NCI-H524 (cell line): ENCODE measurements around the gene WDR18.

ENCODE experiments used
- DNase-seq, 2 experiments: peaks; one replicate each; lab custom pipeline; 2025; lab: John Stamatoyannopoulos, UW

WDR18 gene

GRCh38 chr19:984165-984967 is at the start of gene WDR18:
Gene WDR18, plus strand, starts transcription at chr19:984345. Its CDS starts 9 bp downstream, at chr19:984354.
- DNase-seq: peak; percentile 88 to 93

GRCh38 chr19:934865-935479 is 49.2 kb upstream of the WDR18 start:
- peak; percentile 72 to 77 for DNase-seq

GRCh38 chr19:936175-936546 is 48.0 kb upstream of the WDR18 start:
- no peak for DNase-seq

- no peak for DNase-seq
These were observed 46.9 kb upstream of the WDR18 start for GRCh38 chr19:937259-937694.

GRCh38 chr19:938233-938923 is 45.8 kb upstream of the WDR18 start:
- no peak for DNase-seq

GRCh38 chr19:939439-939838 is 44.7 kb upstream of the WDR18 start:
- no peak for DNase-seq

- no peak for DNase-seq
These were observed 44.2 kb upstream of the WDR18 start for GRCh38 chr19:939922-940321.

- DNase-seq: peak; percentile 36 to 64
These were observed 43.4 kb upstream of the WDR18 start for GRCh38 chr19:940591-941291.

- DNase-seq: no peak
These were observed 42.6 kb upstream of the WDR18 start for GRCh38 chr19:941292-942132.

GRCh38 chr19:942133-942645 is 42.0 kb upstream of the WDR18 start:
- DNase-seq: no peak

GRCh38 chr19:943551-944170 is 40.5 kb upstream of the WDR18 start:
- no peak for DNase-seq

GRCh38 chr19:944171-944567 is 40.0 kb upstream of the WDR18 start:
- no peak for DNase-seq

GRCh38 chr19:944663-945241 is 39.4 kb upstream of the WDR18 start:
- no peak for DNase-seq

- DNase-seq: no peak
These were observed 38.5 kb upstream of the WDR18 start for GRCh38 chr19:945401-946252.

- DNase-seq: no peak
These were observed 36.9 kb upstream of the WDR18 start for GRCh38 chr19:947090-947706.

GRCh38 chr19:947707-948539 is 36.2 kb upstream of the WDR18 start:
- DNase-seq: no peak

- DNase-seq: no peak
These were observed 35.2 kb upstream of the WDR18 start for GRCh38 chr19:948842-949496.
